ENCODE data around the gene ATG9B. TPM values are rescaled to one million over a fixed set of nuclear protein-coding genes. Genes with fewer than 3 reads are reported as not detected.

ATG9B gene, protein sequence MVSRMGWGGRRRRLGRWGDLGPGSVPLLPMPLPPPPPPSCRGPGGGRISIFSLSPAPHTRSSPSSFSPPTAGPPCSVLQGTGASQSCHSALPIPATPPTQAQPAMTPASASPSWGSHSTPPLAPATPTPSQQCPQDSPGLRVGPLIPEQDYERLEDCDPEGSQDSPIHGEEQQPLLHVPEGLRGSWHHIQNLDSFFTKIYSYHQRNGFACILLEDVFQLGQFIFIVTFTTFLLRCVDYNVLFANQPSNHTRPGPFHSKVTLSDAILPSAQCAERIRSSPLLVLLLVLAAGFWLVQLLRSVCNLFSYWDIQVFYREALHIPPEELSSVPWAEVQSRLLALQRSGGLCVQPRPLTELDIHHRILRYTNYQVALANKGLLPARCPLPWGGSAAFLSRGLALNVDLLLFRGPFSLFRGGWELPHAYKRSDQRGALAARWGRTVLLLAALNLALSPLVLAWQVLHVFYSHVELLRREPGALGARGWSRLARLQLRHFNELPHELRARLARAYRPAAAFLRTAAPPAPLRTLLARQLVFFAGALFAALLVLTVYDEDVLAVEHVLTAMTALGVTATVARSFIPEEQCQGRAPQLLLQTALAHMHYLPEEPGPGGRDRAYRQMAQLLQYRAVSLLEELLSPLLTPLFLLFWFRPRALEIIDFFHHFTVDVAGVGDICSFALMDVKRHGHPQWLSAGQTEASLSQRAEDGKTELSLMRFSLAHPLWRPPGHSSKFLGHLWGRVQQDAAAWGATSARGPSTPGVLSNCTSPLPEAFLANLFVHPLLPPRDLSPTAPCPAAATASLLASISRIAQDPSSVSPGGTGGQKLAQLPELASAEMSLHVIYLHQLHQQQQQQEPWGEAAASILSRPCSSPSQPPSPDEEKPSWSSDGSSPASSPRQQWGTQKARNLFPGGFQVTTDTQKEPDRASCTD
- 1 to 10 TPM; 7.9 to 8.6 TPM for total RNA-seq

DNA sequence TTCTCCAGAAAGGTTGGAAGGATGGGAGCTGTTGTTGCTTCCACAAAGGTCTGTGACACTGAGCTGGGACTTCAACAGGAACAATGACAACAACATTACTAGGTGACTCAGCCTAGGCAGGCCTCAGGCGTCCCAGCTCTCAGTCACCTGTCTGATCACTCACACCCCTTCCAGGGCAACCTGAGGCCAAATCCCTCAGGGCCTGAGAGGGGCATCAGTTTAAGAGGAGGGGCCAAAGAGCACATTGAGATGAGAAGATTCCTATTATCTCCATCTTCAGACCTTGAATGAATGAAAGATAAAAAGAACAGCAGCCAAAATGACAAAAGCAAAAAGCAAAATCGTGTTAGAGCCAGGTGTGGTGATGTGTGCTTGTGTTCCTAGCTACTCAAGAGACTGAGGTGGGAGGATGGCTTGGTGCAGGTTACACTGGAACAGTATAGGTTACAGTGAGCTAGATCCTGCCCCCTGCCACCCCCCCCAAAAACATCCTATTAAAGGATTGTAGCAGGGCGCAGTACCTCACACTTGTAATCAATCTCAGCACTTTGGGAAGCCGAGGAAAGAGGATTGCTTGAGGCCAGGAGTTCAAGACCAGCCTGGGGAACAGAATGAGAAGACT lies at the start of gene ATG9B:
Gene ATG9B, minus strand, starts transcription at position 60 of the 622 bp plus-strand sequence. CDS start 71 bp downstream, outside the sequence.
- H3K9me3 Mint-ChIP-seq: no peaks in the 10 kb centered on the region
- POLR2A ChIA-PET: no interaction called here
- H3K27me3 Mint-ChIP-seq: peaks cover 21% of the 10 kb centered on the region
- no peak within 1 kb of the TSS for H3K4me3 Mint-ChIP-seq
- no peak for DNase-seq
- peaks cover 3% of the 10 kb centered on the region for H3K36me3 Mint-ChIP-seq (ENCODE audit: low read depth)
- no peak within 1 kb of the TSS for H3K27ac Mint-ChIP-seq
- H3K4me1 Mint-ChIP-seq: peaks cover 28% of the 10 kb centered on the region
- CTCF ChIA-PET: interaction anchor here (1.4 kb wide), 1 partner anchor 11 kb away, joined by 3 read pairs; no protein-coding TSS in a partner anchor

DNA sequence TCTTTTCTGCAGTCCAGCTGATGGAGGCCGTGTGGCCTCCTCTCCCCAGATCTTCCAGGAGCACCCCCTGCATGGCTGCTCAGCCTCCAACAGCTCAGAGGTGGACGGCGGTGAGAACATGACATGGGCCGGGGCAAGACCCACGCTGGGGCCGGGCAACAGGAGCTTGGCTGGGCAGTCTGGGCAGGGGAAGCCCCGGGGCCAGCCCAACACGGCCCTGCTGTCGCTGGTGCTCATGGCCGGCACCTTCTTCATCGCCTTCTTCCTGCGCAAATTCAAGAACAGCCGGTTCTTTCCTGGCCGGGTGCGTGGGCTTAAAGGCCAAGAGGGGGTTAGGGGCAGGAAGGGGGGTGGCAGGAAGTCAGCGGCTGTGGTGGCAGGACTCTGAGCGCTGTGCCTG lies 49.7 kb upstream of the ATG9B start:
- H3K36me3 Mint-ChIP-seq (ENCODE audit: low read depth): peaks cover 40% of the 10 kb centered on the region
- no peaks in the 10 kb centered on the region for H3K9me3 Mint-ChIP-seq
- ChIA-PET POLR2A (interaction anchor here (1.2 kb wide), 1 partner anchor 40 kb away, joined by 3 read pairs; no protein-coding TSS in a partner anchor), CTCF (no interaction called here)
- H3K27me3 Mint-ChIP-seq: no peaks in the 10 kb centered on the region
- DNase-seq: no peak
- H3K27ac Mint-ChIP-seq: no peak overlapping the region
- peaks cover 8% of the 10 kb centered on the region for H3K4me1 Mint-ChIP-seq
- no peak overlapping the region for H3K4me3 Mint-ChIP-seq

DNA sequence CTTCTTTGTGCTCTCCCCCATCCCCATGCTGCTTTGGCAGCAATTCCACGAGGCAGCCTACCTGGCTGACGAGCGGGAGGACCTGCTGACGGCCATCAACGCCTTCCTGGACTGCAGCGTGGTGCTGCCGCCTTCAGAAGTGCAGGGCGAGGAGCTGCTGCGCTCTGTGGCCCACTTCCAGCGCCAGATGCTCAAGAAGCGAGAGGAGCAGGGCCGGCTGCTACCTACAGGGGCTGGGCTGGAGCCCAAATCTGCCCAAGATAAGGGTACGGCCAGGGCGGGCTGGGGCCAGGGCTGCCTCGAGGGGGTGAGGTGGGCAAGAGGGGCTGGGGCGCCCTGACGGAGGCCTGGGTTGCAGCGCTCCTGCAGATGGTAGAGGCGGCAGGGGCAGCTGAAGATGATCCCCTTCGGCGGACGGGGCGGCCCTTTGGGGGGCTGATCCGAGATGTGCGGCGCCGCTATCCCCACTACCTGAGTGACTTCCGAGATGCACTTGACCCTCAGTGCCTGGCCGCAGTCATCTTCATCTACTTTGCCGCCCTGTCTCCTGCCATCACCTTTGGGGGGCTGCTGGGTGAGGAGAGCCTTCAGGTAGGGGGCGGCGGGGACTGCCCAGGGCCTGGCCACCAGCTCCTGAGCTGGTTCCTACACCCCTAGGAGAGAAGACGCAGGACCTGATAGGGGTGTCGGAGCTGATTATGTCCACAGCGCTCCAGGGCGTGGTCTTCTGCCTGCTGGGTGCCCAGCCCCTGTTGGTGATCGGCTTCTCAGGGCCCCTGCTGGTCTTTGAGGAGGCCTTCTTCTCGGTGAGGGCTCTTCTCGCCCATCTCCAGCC lies 47.0 kb upstream of the ATG9B start:
- Mint-ChIP-seq H3K36me3 (ENCODE audit: low read depth) (peaks cover 40% of the 10 kb centered on the region), H3K4me1 (no peaks in the 10 kb centered on the region), H3K27me3 (no peaks in the 10 kb centered on the region), H3K27ac (no peak overlapping the region), H3K9me3 (no peaks in the 10 kb centered on the region), H3K4me3 (no peak overlapping the region)
- ChIA-PET CTCF (no interaction called here), POLR2A (interaction anchor here (1.4 kb wide), 1 partner anchor 9 kb away, joined by 4 read pairs; no protein-coding TSS in a partner anchor)
- no peak for DNase-seq

DNA sequence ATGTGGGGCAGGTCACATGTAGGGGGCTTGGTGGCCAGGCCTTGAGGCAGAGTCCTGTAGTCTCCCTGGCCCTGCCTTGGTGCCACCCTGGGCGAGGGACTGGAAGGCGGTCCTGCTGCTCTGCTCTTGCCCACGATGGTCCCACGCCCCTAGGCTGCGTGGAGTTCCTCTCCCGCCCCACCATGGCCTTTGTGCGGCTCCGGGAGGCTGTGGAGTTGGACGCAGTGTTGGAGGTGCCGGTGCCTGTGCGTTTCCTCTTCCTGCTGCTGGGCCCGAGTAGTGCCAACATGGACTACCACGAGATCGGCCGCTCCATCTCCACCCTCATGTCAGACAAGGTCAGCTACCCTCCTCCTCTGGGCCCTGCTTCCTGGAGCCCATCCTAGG lies 46.3 kb upstream of the ATG9B start:
- POLR2A ChIA-PET: interaction anchor here (1.4 kb wide), 1 partner anchor 9 kb away, joined by 4 read pairs; no protein-coding TSS in a partner anchor

DNA sequence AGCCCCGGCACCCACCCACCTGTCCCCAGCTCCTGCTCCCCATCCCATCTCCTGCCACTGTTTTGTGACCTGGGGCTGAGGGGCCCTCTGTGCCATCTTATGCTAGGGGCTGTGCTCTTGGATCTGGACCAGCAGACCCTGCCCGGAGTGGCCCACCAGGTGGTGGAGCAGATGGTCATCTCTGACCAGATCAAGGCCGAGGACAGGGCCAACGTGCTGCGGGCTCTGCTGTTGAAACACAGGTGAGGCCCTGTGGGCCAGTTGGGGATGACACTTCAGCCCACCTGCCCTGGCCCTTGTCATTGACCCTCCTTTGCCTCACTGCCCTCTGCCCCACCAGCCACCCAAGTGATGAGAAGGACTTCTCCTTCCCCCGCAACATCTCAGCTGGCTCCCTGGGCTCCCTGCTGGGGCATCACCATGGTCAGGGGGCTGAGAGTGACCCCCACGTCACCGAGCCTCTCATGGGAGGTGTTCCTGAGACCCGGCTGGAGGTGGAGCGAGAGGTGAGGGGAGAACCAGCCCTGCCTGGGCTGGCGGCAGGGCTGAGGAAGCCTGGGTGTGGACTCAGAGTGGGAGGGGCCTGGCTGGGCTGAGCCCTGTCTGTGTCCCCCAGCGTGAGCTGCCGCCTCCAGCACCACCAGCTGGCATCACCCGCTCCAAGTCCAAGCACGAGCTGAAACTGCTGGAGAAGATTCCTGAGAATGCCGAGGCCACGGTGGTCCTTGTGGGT lies 45.7 kb upstream of the ATG9B start:
- Mint-ChIP-seq H3K9me3 (no peaks in the 10 kb centered on the region), H3K27me3 (no peaks in the 10 kb centered on the region), H3K36me3 (ENCODE audit: low read depth) (peaks cover 37% of the 10 kb centered on the region), H3K4me1 (no peaks in the 10 kb centered on the region), H3K27ac (no peak overlapping the region), H3K4me3 (no peak overlapping the region)
- ChIA-PET POLR2A (interaction anchor here (1.4 kb wide), 1 partner anchor 10 kb away, joined by 4 read pairs; no protein-coding TSS in a partner anchor), CTCF (no interaction called here)
- DNase-seq: no peak

More for the DNA sequence above, 46.3 kb upstream of the ATG9B start:
- CTCF ChIA-PET: no interaction called here
- Mint-ChIP-seq H3K9me3 (no peaks in the 10 kb centered on the region), H3K4me3 (no peak overlapping the region), H3K27ac (no peak overlapping the region), H3K4me1 (no peaks in the 10 kb centered on the region), H3K27me3 (no peaks in the 10 kb centered on the region), H3K36me3 (ENCODE audit: low read depth) (peaks cover 34% of the 10 kb centered on the region)
- DNase-seq: no peak

DNA sequence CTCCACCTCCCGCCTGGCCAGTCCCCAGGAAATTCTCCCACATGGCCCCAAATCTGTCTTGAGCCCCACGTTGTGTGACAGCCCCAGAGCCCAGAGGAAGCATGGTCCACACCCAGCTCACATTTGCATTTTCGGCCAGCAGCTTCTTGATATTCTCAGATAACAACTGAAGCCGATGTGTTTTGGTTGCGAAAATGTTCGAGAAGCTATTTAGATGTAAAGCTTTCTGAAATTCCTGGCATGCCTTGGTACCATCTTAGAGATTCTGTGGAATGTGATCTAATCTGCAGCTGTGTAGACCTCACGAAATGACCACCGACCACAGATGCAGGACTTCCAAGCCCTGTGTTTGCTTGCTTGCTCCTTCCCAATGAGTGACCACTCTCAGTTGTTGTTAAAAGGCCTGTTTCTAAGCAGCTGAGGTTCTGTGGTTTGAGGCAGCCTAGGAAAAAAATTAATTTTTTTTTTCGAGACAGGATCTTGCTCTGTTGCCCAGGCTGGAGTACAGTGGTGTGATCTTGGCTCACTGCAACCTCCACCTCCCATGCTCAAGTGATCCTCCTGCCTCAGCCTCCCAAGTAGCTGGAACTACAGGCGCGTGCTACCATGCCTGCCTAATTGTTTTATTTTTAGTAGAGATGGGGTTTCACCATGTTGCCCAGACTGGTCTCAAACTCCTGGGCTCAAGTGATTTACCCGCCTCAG lies 43.9 kb upstream of the ATG9B start:
- ChIA-PET POLR2A (no interaction called here), CTCF (interaction anchor here (1.1 kb wide), 1 partner anchor 40 kb away, joined by 3 read pairs; the partner anchor contains the start of gene ABCB8)
- Mint-ChIP-seq H3K36me3 (ENCODE audit: low read depth) (peaks cover 39% of the 10 kb centered on the region), H3K27ac (no peak overlapping the region), H3K27me3 (no peaks in the 10 kb centered on the region), H3K4me3 (no peak overlapping the region), H3K4me1 (no peaks in the 10 kb centered on the region), H3K9me3 (no peaks in the 10 kb centered on the region)
- no peak for DNase-seq

DNA sequence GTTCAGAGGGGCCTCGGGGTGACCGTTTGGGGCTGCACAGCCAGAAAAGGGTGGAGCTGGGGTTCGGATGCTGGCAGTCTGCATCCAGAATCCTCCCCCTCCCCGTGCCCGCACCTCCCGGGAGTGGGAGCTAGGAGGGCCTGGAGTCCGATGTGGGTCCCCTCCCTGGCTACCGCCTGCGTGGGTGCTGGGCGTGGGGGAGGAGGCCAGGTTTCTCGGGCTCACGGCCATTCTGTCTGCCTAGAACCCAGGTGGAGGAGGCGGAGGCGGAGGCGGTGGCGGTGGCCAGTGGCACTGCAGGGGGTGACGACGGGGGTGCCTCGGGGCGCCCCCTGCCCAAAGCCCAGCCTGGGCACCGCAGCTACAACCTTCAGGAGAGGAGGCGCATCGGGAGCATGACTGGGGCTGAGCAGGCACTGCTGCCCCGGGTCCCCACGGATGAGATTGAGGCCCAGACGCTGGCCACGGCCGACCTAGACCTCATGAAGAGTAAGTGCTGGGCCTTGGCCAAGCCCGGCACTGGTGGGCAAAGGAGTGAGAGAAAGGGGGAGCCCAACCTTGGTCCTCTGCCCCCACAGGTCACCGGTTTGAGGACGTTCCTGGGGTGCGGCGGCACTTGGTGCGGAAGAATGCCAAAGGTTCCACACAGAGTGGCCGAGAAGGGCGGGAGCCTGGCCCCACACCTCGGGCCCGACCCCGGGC lies 42.1 kb upstream of the ATG9B start:
- ChIA-PET POLR2A (interaction anchor here (0.9 kb wide), 1 partner anchor 14 kb away, joined by 4 read pairs; the partner anchor contains the start of gene FASTK), CTCF (no interaction called here)
- no peaks in the 10 kb centered on the region for H3K27me3 Mint-ChIP-seq
- H3K4me1 Mint-ChIP-seq: peaks cover 6% of the 10 kb centered on the region
- no peaks in the 10 kb centered on the region for H3K9me3 Mint-ChIP-seq
- no peak for DNase-seq
- H3K27ac Mint-ChIP-seq: no peak overlapping the region
- peaks cover 38% of the 10 kb centered on the region for H3K36me3 Mint-ChIP-seq (ENCODE audit: low read depth)
- no peak overlapping the region for H3K4me3 Mint-ChIP-seq

DNA sequence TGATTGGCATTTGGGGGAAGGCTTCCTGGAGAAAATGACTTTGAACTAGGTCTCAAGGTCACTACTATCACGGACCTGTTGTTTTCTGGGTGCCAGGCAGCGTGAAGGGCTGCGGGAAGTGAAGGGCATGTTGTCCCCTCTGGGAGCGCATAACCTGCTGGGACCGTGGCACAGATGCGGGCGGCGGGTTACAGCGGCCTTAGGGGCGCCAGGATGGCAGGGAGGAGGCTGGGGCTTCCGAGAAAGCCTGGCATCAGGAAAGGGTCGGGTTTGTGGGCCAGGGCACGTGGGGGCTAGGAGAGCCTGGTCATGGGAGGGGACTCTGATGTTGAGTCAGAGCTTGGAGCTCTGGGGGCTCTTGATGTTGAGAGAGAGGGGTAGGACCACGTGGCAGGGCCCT lies 41.2 kb upstream of the ATG9B start:
- POLR2A ChIA-PET: interaction anchor here (0.9 kb wide), 1 partner anchor 15 kb away, joined by 4 read pairs; the partner anchor contains the start of gene FASTK
- Mint-ChIP-seq H3K27me3 (no peaks in the 10 kb centered on the region), H3K4me1 (peaks cover 14% of the 10 kb centered on the region), H3K36me3 (ENCODE audit: low read depth) (peaks cover 37% of the 10 kb centered on the region), H3K4me3 (no peak overlapping the region), H3K27ac (no peak overlapping the region), H3K9me3 (no peaks in the 10 kb centered on the region)
- DNase-seq: no peak
- CTCF ChIA-PET: no interaction called here

DNA sequence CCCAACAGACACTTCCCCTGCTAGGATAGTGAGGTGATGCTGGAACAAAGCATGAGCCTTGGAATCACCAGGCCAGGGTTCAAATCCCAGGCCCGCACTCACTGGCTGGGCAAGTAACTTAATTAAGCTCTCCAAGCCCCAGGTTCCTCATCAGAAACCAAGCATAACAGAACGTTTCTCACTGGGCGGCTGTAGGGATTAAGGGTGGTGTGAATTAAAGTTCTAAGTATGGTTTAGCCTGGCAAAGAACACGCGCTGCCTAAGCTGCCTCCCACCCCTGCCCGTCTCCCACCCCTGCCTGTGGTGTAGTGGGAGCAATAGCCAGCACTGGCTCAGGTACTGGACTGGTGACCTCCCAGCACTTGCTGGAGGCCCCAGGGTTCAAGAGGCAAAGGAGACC lies 40.7 kb upstream of the ATG9B start:
- CTCF ChIA-PET: no interaction called here
- H3K36me3 Mint-ChIP-seq (ENCODE audit: low read depth): peaks cover 35% of the 10 kb centered on the region
- H3K4me3 Mint-ChIP-seq: no peak overlapping the region
- H3K27me3 Mint-ChIP-seq: no peaks in the 10 kb centered on the region
- H3K4me1 Mint-ChIP-seq: peaks cover 18% of the 10 kb centered on the region
- POLR2A ChIA-PET: no interaction called here
- no peak for DNase-seq
- H3K9me3 Mint-ChIP-seq: no peaks in the 10 kb centered on the region
- no peak overlapping the region for H3K27ac Mint-ChIP-seq

DNA sequence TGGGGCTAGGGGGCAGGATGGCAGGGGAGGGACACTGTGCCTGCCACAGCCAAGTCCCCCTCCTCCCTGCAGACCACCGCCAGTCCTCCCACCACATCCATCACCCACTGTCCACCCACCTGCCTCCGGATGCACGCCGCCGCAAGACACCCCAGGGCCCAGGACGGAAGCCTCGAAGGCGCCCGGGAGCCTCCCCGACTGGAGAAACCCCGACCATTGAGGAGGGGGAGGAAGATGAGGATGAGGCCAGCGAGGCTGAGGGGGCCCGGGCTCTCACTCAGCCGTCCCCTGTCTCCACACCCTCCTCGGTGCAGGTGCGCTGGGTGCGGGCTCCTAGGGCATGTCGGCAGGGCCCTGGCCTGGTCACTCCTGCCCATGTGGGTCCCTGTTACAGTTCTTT lies 40.2 kb upstream of the ATG9B start:
- CTCF ChIA-PET: no interaction called here
- POLR2A ChIA-PET: no interaction called here
- Mint-ChIP-seq H3K4me1 (peaks cover 18% of the 10 kb centered on the region), H3K36me3 (ENCODE audit: low read depth) (peaks cover 35% of the 10 kb centered on the region), H3K27me3 (no peaks in the 10 kb centered on the region), H3K4me3 (no peak overlapping the region), H3K27ac (no peak overlapping the region), H3K9me3 (no peaks in the 10 kb centered on the region)
- no peak for DNase-seq

DNA sequence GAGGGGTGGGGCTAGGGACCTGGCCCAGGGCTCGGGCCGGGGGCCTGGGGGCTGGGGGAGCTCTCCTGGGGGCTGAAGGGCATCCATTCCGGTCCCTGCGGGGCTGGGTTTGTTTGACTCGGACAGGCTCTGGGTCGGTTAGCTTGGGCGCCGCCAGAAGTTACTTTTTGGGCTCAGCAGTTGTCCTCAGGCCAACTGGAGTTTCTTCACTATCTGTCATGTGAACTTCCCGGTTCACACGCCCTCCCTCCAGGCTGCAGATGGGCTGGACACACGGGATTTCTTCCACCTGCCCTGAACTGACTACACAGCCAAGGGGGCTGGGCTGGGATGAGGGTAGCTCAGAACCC lies 38.9 kb upstream of the ATG9B start:
- ChIA-PET CTCF (no interaction called here), POLR2A (interaction anchor here (0.8 to 1.1 kb wide), 2 partner anchors 12 to 15 kb away, joined by 3 to 5 read pairs; no protein-coding TSS in a partner anchor)
- Mint-ChIP-seq H3K9me3 (no peaks in the 10 kb centered on the region), H3K27me3 (no peaks in the 10 kb centered on the region), H3K36me3 (ENCODE audit: low read depth) (peaks cover 30% of the 10 kb centered on the region), H3K27ac (no peak overlapping the region), H3K4me1 (peaks cover 27% of the 10 kb centered on the region), H3K4me3 (no peak overlapping the region)
- no peak for DNase-seq
